Caco-2 (cell line): ENCODE data around the gene ARHGAP42. TPM values are rescaled to one million over a fixed set of nuclear protein-coding genes. Genes with fewer than 3 reads are reported as not detected.

ENCODE experiments used
- BruUV-seq: library from RNA; stranded (reverse); fragments of 400-500 nt; replicated peaks from 2 replicates; lab custom pipeline; 2021; lab: Mats Ljungman, UMichigan
- CTCF ChIA-PET: fragments of 300-600 bp; sonication (Branson Sonifier 250); formaldehyde crosslinking; loops from one replicate; lab custom pipeline; 2022; ENCODE audit warnings: antibody characterized with exemption; lab: Charles Lee
- POLR2A ChIA-PET: fragments of 300-600 bp; sonication (Branson Sonifier 250); formaldehyde crosslinking; loops from one replicate; lab custom pipeline; 2022; ENCODE audit warnings: antibody characterized with exemption; lab: Charles Lee
- DNase-seq, 2 experiments: peaks; one replicate each; pipeline versions ENCODE4 v3.0.0 to v3.0.0-alpha.2; 2020 to 2022
- H3K27me3 ChIP-seq: replicated peaks from 2 replicates; pipeline ENCODE4 v1.6.0; 2011; ENCODE audit warnings: low read length; ENCODE audit not compliant: control insufficient read depth, insufficient read depth
- H3K36me3 ChIP-seq: 2 replicates; pipeline ENCODE4 v1.5.1; 2011; ENCODE audit warnings: low read length; ENCODE audit not compliant: control insufficient read depth, insufficient read depth
- H3K4me1 ChIP-seq: fragments of 250-450 bp; sonication (Bioruptor Pico); 2 replicates; pipeline ENCODE4 v1.5.1; 2020; ENCODE audit warnings: mild to moderate bottlenecking
- H3K4me3 ChIP-seq: 2 replicates; pipeline ENCODE4 v1.5.1; 2011; ENCODE audit warnings: low read depth, mild to moderate bottlenecking, control low read depth, low read length
- H3K9me3 ChIP-seq: fragments of 250-450 bp; sonication (Bioruptor Pico); 2 replicates; pipeline ENCODE4 v1.5.1; 2020; ENCODE audit warnings: mild to moderate bottlenecking, moderate library complexity
- H3K27ac Mint-ChIP-seq: one replicate; pipeline ENCODE4 v1.8.0; 2022; ENCODE audit warnings: mixed read lengths; ENCODE audit not compliant: unreplicated experiment
- H3K27me3 Mint-ChIP-seq: one replicate; pipeline ENCODE4 v1.8.0; 2022; ENCODE audit warnings: mixed read lengths; ENCODE audit not compliant: insufficient read depth, unreplicated experiment
- H3K36me3 Mint-ChIP-seq: one replicate; pipeline ENCODE4 v1.8.0; 2022; ENCODE audit warnings: mild to moderate bottlenecking, mixed read lengths; ENCODE audit not compliant: insufficient read depth, unreplicated experiment
- H3K4me1 Mint-ChIP-seq: one replicate; pipeline ENCODE4 v1.8.0; 2022; ENCODE audit warnings: low read depth, mixed read lengths; ENCODE audit not compliant: unreplicated experiment
- H3K4me3 Mint-ChIP-seq: one replicate; pipeline ENCODE4 v1.8.0; 2022; ENCODE audit warnings: mild to moderate bottlenecking, moderate library complexity, mixed read lengths; ENCODE audit not compliant: unreplicated experiment
- H3K9me3 Mint-ChIP-seq: one replicate; pipeline ENCODE4 v1.8.0; 2022; ENCODE audit warnings: mixed read lengths; ENCODE audit not compliant: unreplicated experiment
- intact Hi-C: fragments of 100-400 bp; cut with micrococcal nuclease; formaldehyde crosslinking; loops from one replicate; pipeline ENCODE4 v1.10.0; 2022; ENCODE audit not compliant: unreplicated experiment
- total RNA-seq: library from RNA; stranded (reverse); gene quantifications from 2 replicates; pipeline ENCODE4 v1.2.3, GENCODE V29; 2022
- TF ChIP-seq, protein P1 (sequence below), 2 experiments: fragments of 200-600 bp in 1 of 2; IDR thresholded peaks; 1 replicate in 1 of 2; 2 replicates in 1 of 2; pipeline versions ENCODE4 v1.5.1 to v1.8.0; 2011 to 2022; ENCODE audit warnings: antibody characterized with exemption in 1 of 2, control low read depth in 1 of 2, inconsistent platforms in 1 of 2, low read depth in 1 of 2, low read length in 1 of 2, mild to moderate bottlenecking in 1 of 2, moderate library complexity in 1 of 2; ENCODE audit not compliant: insufficient read depth in 1 of 2, severe bottlenecking in 1 of 2, unreplicated experiment in 1 of 2

Gene ARHGAP42
- total RNA-seq, 1 experiment from 2014 or later = 8.4 TPM

DNA sequence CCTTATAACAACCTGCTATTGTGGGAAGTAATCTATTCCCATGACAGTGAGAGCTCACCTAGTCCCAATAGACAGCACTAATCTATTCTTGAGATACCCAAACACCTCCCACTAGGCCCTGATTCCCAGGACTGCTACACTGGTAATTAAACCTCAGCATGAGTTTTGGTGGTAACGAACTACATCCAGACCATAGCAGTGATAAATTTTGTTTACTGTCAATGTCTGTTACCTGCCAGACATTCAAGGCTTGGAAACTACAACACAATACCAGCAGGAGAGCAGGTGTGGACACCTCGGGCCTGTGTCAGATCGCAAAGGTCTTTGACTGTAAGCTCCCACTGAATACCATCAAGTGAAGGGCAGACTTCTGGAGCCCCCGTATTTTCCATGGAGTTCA, 187.1 kb downstream of the ARHGAP42 start:
- ChIA-PET POLR2A (no interaction called here), CTCF (no interaction called here)
- H3K4me1 Mint-ChIP-seq = no peaks in the 10 kb centered on the region
- Histone ChIP-seq H3K9me3 (no peaks in the 10 kb centered on the region), H3K27me3 (no peaks in the 10 kb centered on the region), H3K4me3 (no peak overlapping the region), H3K4me1 (peaks cover 17% of the 10 kb centered on the region), H3K36me3 (no peaks in the 10 kb centered on the region)
- DNase-seq = no peak
- TF ChIP-seq, protein P1, sequence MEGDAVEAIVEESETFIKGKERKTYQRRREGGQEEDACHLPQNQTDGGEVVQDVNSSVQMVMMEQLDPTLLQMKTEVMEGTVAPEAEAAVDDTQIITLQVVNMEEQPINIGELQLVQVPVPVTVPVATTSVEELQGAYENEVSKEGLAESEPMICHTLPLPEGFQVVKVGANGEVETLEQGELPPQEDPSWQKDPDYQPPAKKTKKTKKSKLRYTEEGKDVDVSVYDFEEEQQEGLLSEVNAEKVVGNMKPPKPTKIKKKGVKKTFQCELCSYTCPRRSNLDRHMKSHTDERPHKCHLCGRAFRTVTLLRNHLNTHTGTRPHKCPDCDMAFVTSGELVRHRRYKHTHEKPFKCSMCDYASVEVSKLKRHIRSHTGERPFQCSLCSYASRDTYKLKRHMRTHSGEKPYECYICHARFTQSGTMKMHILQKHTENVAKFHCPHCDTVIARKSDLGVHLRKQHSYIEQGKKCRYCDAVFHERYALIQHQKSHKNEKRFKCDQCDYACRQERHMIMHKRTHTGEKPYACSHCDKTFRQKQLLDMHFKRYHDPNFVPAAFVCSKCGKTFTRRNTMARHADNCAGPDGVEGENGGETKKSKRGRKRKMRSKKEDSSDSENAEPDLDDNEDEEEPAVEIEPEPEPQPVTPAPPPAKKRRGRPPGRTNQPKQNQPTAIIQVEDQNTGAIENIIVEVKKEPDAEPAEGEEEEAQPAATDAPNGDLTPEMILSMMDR (IDR thresholded peaks at IDR 0.05; ENCODE audit: insufficient read depth in 1 of 2, low read depth in 1 of 2, low read length in 1 of 2, severe bottlenecking in 1 of 2, unreplicated experiment in 1 of 2) = no peak
- intact Hi-C loops = no loop called here
- H3K27me3 Mint-ChIP-seq = no peaks in the 10 kb centered on the region
- BruUV-seq = no TSS peak
- no peak overlapping the region for H3K4me3 Mint-ChIP-seq
- no peak overlapping the region for H3K27ac Mint-ChIP-seq
- no peaks in the 10 kb centered on the region for H3K36me3 Mint-ChIP-seq
- no peaks in the 10 kb centered on the region for H3K9me3 Mint-ChIP-seq

DNA sequence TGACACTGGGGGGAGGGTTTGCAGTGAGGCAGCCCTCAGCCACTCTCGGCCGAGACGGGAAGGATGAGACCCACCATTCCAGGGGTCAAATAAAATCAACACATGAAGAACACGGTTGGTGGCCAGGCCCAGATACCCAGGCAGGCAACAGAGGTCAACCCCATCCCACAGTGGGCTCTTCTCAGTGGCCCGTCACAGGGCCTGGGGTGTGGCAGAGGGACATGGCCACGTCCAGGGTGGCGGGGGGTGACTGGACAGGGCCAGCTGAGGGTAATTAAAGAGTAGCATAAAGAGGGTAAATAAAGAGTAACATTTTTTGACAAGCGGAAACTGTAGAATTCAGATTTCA, 188.4 kb downstream of the ARHGAP42 start:
- no TSS peak for BruUV-seq
- H3K4me1 Mint-ChIP-seq = no peaks in the 10 kb centered on the region
- no peaks in the 10 kb centered on the region for H3K36me3 Mint-ChIP-seq
- ChIA-PET CTCF (no interaction called here), POLR2A (no interaction called here)
- DNase-seq = no peak
- H3K27me3 Mint-ChIP-seq = no peaks in the 10 kb centered on the region
- H3K27ac Mint-ChIP-seq = no peak overlapping the region
- intact Hi-C loops = no loop called here
- TF ChIP-seq, protein P1 (IDR thresholded peaks at IDR 0.05; ENCODE audit: insufficient read depth in 1 of 2, low read depth in 1 of 2, low read length in 1 of 2, severe bottlenecking in 1 of 2, unreplicated experiment in 1 of 2) = no peak
- Histone ChIP-seq H3K4me3 (no peak overlapping the region), H3K9me3 (no peaks in the 10 kb centered on the region), H3K27me3 (no peaks in the 10 kb centered on the region), H3K4me1 (peaks cover 6% of the 10 kb centered on the region; the same call in 1 of the 2 replicates), H3K36me3 (no peaks in the 10 kb centered on the region)
- no peak overlapping the region for H3K4me3 Mint-ChIP-seq
- no peaks in the 10 kb centered on the region for H3K9me3 Mint-ChIP-seq

DNA sequence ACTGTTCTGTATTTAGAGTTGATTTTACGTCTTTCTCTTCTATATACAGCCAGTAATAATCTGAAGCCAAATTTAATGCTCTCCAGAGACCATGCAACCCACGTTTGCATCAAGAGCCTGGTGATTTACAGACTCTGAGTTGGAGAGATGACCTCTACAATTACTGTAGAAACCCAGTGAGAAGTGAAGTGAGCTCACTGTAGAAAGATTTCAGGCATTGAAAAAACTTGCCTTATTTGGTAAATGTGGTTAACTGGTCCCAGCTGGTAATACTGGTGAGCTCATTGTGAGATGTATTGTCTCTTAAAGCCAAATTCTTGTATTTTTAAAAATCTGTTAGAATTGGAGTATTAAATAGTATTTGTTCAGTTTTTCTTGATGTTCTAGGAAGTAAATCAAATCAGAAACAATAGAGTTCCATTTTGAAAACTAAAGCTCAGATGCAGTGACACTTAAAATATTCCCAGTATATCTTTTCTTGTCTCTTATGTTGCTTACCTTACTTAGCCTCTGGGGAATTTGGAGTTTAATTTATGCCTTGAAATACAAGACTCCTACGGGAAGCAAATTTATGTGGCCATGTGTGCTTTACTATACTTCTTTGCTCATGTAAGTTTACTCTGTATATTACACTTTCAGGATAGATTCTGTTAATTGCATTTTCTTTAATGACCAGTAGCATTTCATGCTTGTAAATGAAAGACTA, 189.9 kb downstream of the ARHGAP42 start:
- no peaks in the 10 kb centered on the region for H3K36me3 ChIP-seq
- DNase-seq = no peak
- no peak overlapping the region for H3K4me3 ChIP-seq
- ChIA-PET CTCF (interaction anchor here (0.7 to 0.9 kb wide), 2 partner anchors 196 to 734 kb away, joined by 3 read pairs; no protein-coding TSS in a partner anchor), POLR2A (interaction anchor here (0.6 kb wide), 1 partner anchor 630 kb away, joined by 3 read pairs; no protein-coding TSS in a partner anchor)
- Mint-ChIP-seq H3K27ac (no peak overlapping the region), H3K36me3 (no peaks in the 10 kb centered on the region), H3K4me3 (no peak overlapping the region), H3K27me3 (no peaks in the 10 kb centered on the region), H3K4me1 (no peaks in the 10 kb centered on the region), H3K9me3 (no peaks in the 10 kb centered on the region)
- TF ChIP-seq, protein P1 (IDR thresholded peaks at IDR 0.05; ENCODE audit: insufficient read depth in 1 of 2, low read depth in 1 of 2, low read length in 1 of 2, severe bottlenecking in 1 of 2, unreplicated experiment in 1 of 2) = no peak
- peaks cover 5% of the 10 kb centered on the region; the same call in 1 of the 2 replicates for H3K4me1 ChIP-seq
- no TSS peak for BruUV-seq
- intact Hi-C loops = no loop called here
- no peaks in the 10 kb centered on the region for H3K27me3 ChIP-seq
- 0 out of 2 replicates have a peak, but pooled peaks cover 4% of the 10 kb centered on the region for H3K9me3 ChIP-seq
